Cardiac fibroblast (primary cell): Measurements from ENCODE around the gene PRKCB.

Experiments used
- DNase-seq, 2 donors: peaks; one replicate each; pipeline versions ENCODE4 v3.0.0 to v3.0.0-alpha.2; 2010; ENCODE audit warnings: low read depth in 2 of 2
- H3K4me3 ChIP-seq, 2 donors: replicated peaks in 1 of 2; 1 replicate in 1 of 2; 2 replicates in 1 of 2; pipeline ENCODE4 v1.5.1; 2011; ENCODE audit warnings: low read depth in 2 of 2, low read length in 2 of 2, mild to moderate bottlenecking in 2 of 2, moderate library complexity in 1 of 2
- CTCF ChIP-seq: IDR thresholded peaks from one replicate; pipeline ENCODE4 v1.5.1; 2011; ENCODE audit warnings: low read depth, mild to moderate bottlenecking, low read length, inconsistent platforms

Gene PRKCB

DNA sequence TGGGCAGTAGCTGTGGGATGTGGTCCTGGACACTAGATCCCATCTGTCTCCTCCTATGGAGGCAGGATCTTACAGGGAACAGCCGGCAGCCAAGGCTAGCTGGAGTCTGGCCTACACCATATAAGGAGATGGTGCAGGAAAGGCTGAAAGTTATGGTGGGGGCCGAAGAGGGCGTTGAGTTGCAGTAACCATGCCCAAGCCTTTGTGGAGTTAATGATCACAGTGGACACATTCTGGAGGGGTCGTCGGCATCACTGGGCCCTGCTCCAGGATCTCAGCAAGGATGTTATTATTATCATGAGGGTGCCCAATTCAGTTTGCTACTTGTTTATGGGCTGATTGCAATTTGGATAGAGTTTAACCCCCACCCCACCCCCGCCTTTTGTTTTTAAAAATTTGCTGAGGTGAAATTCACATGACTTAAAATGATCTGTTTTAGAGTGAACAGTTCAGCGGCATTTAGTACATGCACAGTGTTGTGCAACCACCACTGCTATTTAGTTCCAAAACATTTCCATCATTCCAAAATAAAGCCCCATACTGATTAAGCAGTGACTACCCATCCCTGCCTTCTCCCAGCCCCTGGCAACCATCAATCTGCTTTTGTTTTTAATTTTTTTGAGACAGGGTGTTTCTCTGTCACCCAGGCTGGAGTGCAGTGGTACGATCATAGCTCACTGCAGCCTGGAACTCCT is 236.0 kb downstream of the PRKCB start:
- H3K4me3 ChIP-seq = no peak overlapping the region
- no peak for TF ChIP-seq CTCF
- no peak for DNase-seq

DNA sequence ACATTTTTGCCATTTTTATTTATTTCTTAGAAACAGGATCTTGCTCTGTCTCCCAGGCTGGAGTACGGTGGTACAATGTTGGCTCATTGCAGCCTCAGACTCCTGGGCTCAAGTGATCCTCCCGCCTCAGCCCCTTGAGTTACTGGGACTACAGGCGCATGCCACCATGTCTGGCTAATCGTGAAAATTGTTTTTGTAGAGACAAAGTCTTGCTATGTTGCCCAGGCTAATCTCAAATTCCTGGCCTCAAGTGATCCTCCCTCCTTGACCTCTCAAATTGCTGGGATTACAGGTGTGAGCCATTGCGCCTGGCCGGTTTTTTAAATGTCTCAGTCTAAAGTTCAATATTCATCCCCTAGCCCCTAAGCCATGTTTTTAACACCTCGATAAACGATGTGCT is 237.5 kb downstream of the PRKCB start:
- DNase-seq = no peak
- TF ChIP-seq CTCF = no peak
- H3K4me3 ChIP-seq = no peak overlapping the region

- no peak overlapping the region for H3K4me3 ChIP-seq
- DNase-seq = no peak
- no peak for TF ChIP-seq CTCF
Observed at GRCh38 chr16:24074574-24074973, 238.8 kb downstream of the PRKCB start.

- no peak overlapping the region for H3K4me3 ChIP-seq
- no peak for DNase-seq
- TF ChIP-seq CTCF = no peak
Observed at GRCh38 chr16:24075302-24075701, 239.5 kb downstream of the PRKCB start.

DNA sequence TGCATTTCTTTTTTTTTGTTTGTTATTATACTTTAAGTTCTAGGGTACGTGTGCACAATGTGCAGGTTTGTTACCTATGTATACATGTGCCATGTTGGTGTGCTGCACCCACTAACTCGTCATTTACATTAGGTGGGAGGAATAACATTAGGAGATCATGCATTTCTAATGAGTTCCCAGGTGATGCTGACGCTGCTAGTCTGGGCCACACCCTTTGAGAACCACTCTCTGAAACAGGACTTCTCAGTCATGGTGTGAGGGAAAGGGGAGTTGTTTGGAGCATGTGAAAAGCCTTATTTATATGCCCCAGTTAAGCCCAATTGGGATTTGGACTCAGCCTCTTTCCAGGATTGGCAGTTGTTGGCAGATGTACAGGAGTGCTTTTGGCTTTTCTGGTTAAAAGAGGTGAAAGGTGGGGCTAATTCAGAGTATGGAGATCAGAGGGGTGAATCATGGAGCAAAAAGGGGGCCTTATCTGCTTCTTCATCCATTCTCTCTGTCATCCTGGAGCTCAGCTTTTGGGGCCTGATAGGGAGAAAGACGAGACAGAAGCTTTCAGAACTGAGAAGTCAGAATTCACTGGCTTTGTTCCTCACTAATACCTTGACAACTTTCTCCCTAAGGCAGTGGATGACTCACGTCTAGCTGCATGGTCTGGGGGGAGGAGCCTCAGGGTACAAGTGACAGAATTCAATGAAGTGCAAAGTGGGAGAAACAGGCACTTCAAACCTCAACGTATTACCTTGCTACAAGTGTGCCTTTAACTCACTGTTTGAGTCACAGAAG is 240.3 kb downstream of the PRKCB start:
- no peak for TF ChIP-seq CTCF
- H3K4me3 ChIP-seq = no peak overlapping the region
- no peak for DNase-seq

DNA sequence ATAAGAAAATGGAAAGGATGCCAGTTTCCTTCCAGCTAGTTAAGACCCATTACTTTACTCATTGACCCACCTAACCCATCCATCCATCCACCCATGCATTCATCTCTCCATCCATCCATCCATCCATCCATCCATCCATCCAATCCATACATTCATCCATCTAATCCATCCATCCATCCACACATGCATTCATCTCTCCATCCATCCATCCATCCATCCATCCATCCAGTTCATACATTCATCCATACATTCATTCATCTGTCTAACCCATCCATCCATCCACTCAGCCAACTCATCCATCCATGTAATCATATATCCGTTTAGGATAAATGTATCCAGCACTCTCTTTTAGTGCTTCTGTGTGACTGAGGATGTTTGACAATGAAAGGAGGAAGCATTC is 241.5 kb downstream of the PRKCB start:
- no peak for TF ChIP-seq CTCF
- no peak overlapping the region for H3K4me3 ChIP-seq
- no peak for DNase-seq

DNA sequence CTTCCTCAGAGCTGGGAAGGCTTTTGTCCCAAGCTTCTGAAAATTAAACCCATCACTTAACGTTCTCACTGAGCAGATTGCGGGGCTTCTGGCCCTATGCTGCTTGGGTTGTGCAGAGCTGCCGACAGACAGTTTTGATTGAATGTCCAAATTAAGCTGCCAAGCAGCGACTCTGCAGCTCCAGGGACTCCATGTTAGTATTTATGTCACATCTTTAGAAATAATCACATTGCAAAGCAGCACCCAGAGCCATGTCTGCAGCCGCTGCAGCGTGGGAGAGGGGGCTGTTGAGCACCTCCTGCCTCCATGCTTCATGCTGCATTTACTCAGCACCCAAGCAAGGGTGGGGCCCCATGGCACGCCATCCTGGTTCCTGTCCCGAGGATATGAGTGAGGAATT is 242.2 kb downstream of the PRKCB start:
- no peak for TF ChIP-seq CTCF
- DNase-seq = no peak
- H3K4me3 ChIP-seq = no peak overlapping the region
